Endothelial cell of umbilical vein (primary cell): ENCODE results near the gene COL15A1. TPM values are rescaled to one million over a fixed set of nuclear protein-coding genes. Genes with fewer than 3 reads are reported as not detected.

Source experiments
- BruUV-seq: library from RNA; stranded (reverse); fragments of 400-500 nt; replicated peaks from 2 replicates; lab custom pipeline; 2021; lab: Mats Ljungman, UMichigan
- CTCF ChIA-PET: fragments of 300-600, 350-600 bp; sonication (Branson Sonifier 250); formaldehyde crosslinking; loops from one replicate; lab custom pipeline; 2021; ENCODE audit warnings: antibody characterized with exemption, inconsistent platforms; lab: Charles Lee
- POLR2A ChIA-PET: fragments of 300-600, 350-600 bp; sonication (Branson Sonifier 250); formaldehyde crosslinking; loops from one replicate; lab custom pipeline; 2021; ENCODE audit warnings: antibody characterized with exemption, inconsistent platforms; lab: Charles Lee
- DNase-seq: peaks from one replicate; pipeline ENCODE4 v3.0.0-alpha.2; 2011; ENCODE audit warnings: low read depth, low spot score
- FAIRE-seq: peaks from 2 replicates; lab custom pipeline; 2011; peaks lifted over from hg19 to GRCh38; lab: Jason Lieb, UNC
- H2AFZ ChIP-seq: 2 replicates; pipeline ENCODE4 v1.6.0; 2012; ENCODE audit warnings: low read depth, low read length, control low read depth, inconsistent platforms
- H3K27ac ChIP-seq: 2 replicates; pipeline ENCODE4 v1.5.1; 2011; ENCODE audit warnings: low read depth, mild to moderate bottlenecking, control low read depth, low read length, moderate library complexity; ENCODE audit not compliant: insufficient read depth
- H3K27me3 ChIP-seq, 2 experiments: 2 replicates each; pipeline versions ENCODE4 v1.6.0 to v1.6.1; 2011; ENCODE audit warnings: low read length in 2 of 2, mixed read lengths in 1 of 2; ENCODE audit not compliant: control insufficient read depth in 2 of 2, insufficient read depth in 2 of 2
- H3K36me3 ChIP-seq, 2 experiments: 2 replicates in 1 of 2; 3 replicates in 1 of 2; pipeline ENCODE4 v1.5.1; 2011; ENCODE audit warnings: low read length in 2 of 2, mild to moderate bottlenecking in 1 of 2, moderate library complexity in 1 of 2; ENCODE audit not compliant: control insufficient read depth in 2 of 2, insufficient read depth in 2 of 2; ENCODE audit errors: extremely low read depth in 1 of 2
- H3K4me1 ChIP-seq: 3 replicates; pipeline ENCODE4 v1.5.1; 2011; ENCODE audit warnings: mild to moderate bottlenecking, low read length; ENCODE audit not compliant: control insufficient read depth, insufficient read depth; ENCODE audit errors: extremely low read depth
- H3K4me2 ChIP-seq: 2 replicates; pipeline ENCODE4 v1.6.1; 2011; ENCODE audit warnings: low read length, control low read depth, mixed read lengths; ENCODE audit not compliant: insufficient read depth
- H3K4me3 ChIP-seq, 3 experiments: fragments of 200-600 bp in 1 of 3; sonication (generic), shearing (Covaris generic) in 1 of 3; replicated peaks in 1 of 3; 2 replicates each; pipeline ENCODE4 v1.5.1; 2011 to 2016; ENCODE audit warnings: control low read depth in 3 of 3, low read length in 3 of 3, mild to moderate bottlenecking in 2 of 3, inconsistent platforms in 1 of 3, low read depth in 1 of 3, moderate library complexity in 1 of 3; ENCODE audit not compliant: insufficient read depth in 1 of 3
- H3K79me2 ChIP-seq: 2 replicates; pipeline ENCODE4 v1.6.0; 2012; ENCODE audit warnings: low read length, inconsistent platforms; ENCODE audit not compliant: control insufficient read depth, insufficient read depth
- H3K9ac ChIP-seq: replicated peaks from 2 replicates; pipeline ENCODE3; 2011; ENCODE audit warnings: low read length, control low read depth; ENCODE audit not compliant: insufficient read depth; ENCODE audit errors: extremely low read depth
- H3K9me1 ChIP-seq: replicated peaks from 3 replicates; pipeline ENCODE4 v1.6.0; 2011; ENCODE audit warnings: mild to moderate bottlenecking, low read length; ENCODE audit not compliant: control insufficient read depth, insufficient read depth; ENCODE audit errors: extremely low read depth
- H3K9me3 ChIP-seq: replicated peaks from 2 replicates; pipeline ENCODE4 v1.5.1; 2012; ENCODE audit warnings: low read length, inconsistent platforms; ENCODE audit not compliant: control insufficient read depth, insufficient read depth
- H4K20me1 ChIP-seq: replicated peaks from 2 replicates; pipeline ENCODE3; 2011; ENCODE audit warnings: mild to moderate bottlenecking, low read length; ENCODE audit not compliant: control insufficient read depth, insufficient read depth; ENCODE audit errors: extremely low read depth
- EZH2 ChIP-seq: IDR thresholded peaks from 2 replicates; pipeline ENCODE4 v1.6.1; 2012; ENCODE audit warnings: borderline replicate concordance, low read depth, mild to moderate bottlenecking, moderate library complexity, low read length, inconsistent platforms; ENCODE audit not compliant: severe bottlenecking
- FOS ChIP-seq: IDR thresholded peaks from 2 replicates; pipeline ENCODE4 v1.6.1; 2011; ENCODE audit warnings: mild to moderate bottlenecking, low read length, moderate library complexity, borderline replicate concordance; ENCODE audit not compliant: insufficient read depth
- GATA2 ChIP-seq: IDR thresholded peaks from 2 replicates; pipeline ENCODE4 v1.7.0; 2011; ENCODE audit warnings: low read depth, mild to moderate bottlenecking, moderate library complexity, mixed read lengths, low read length; ENCODE audit not compliant: insufficient read length, insufficient read depth
- JUN ChIP-seq: IDR thresholded peaks from 2 replicates; pipeline ENCODE4 v1.6.1; 2011; ENCODE audit warnings: borderline replicate concordance, low read depth; ENCODE audit not compliant: insufficient read length, insufficient read depth
- MYC ChIP-seq: IDR thresholded peaks from one replicate; pipeline ENCODE4 v1.6.1; 2011; ENCODE audit warnings: mild to moderate bottlenecking, low read depth, low read length
- POLR2A ChIP-seq: IDR thresholded peaks from 2 replicates; pipeline ENCODE4 v1.6.1; 2012; ENCODE audit warnings: low read depth, mild to moderate bottlenecking, control low read depth, low read length
- POLR2AphosphoS5 ChIP-seq: IDR thresholded peaks from 2 replicates; pipeline ENCODE4 v1.6.1; 2012; ENCODE audit warnings: low read depth, mild to moderate bottlenecking, control low read depth, low read length, moderate library complexity; ENCODE audit not compliant: insufficient read depth
- dilution Hi-C: fragments of 300-500 bp; cut with MboI; formaldehyde crosslinking; loops from one replicate; pipeline ENCODE4 v1.15.0; 2019; ENCODE audit warnings: low sequenced_read_pairs; ENCODE audit not compliant: extremely low pct_ligation_motif_present
- intact Hi-C: fragments of 100-400 bp; cut with micrococcal nuclease; formaldehyde crosslinking; loops from one replicate; pipeline ENCODE4 v1.10.0; 2022
- polyA plus RNA-seq, 4 experiments: library from polyadenylated mRNA; depleted of rRNA in 3 of 4; stranded (reverse) in 3 of 4; unstranded in 1 of 4; fragments of >200 nt; gene quantifications; 2 replicates each; pipeline versions ENCODE4 v1.2.1 to v1.2.3, GENCODE V29; 2011 to 2012; ENCODE audit warnings: missing spikeins in 1 of 4
- total RNA-seq: library from RNA; stranded (reverse); gene quantifications from 2 replicates; pipeline ENCODE4 v1.2.3, GENCODE V29; 2021
- TF ChIP-seq, protein P1 (sequence below), 2 donors: IDR thresholded peaks; 1 replicate in 1 of 2; 2 replicates in 1 of 2; pipeline ENCODE4 v1.5.1; 2011; ENCODE audit warnings: low read length in 2 of 2, mild to moderate bottlenecking in 2 of 2, moderate library complexity in 2 of 2, control low read depth in 1 of 2, inconsistent platforms in 1 of 2, low read depth in 1 of 2; ENCODE audit not compliant: insufficient read depth in 1 of 2; ENCODE audit errors: extremely low read depth in 1 of 2
- TF ChIP-seq, protein P2 (sequence below): IDR thresholded peaks from 2 replicates; pipeline ENCODE4 v1.6.1; 2011; ENCODE audit not compliant: insufficient read depth, insufficient read length

COL15A1 gene
- total and polyA plus RNA-seq, 2 donors (not counting 3 experiments of a cell fraction or from before 2014, with no cell fraction given) = not detected

DNA sequence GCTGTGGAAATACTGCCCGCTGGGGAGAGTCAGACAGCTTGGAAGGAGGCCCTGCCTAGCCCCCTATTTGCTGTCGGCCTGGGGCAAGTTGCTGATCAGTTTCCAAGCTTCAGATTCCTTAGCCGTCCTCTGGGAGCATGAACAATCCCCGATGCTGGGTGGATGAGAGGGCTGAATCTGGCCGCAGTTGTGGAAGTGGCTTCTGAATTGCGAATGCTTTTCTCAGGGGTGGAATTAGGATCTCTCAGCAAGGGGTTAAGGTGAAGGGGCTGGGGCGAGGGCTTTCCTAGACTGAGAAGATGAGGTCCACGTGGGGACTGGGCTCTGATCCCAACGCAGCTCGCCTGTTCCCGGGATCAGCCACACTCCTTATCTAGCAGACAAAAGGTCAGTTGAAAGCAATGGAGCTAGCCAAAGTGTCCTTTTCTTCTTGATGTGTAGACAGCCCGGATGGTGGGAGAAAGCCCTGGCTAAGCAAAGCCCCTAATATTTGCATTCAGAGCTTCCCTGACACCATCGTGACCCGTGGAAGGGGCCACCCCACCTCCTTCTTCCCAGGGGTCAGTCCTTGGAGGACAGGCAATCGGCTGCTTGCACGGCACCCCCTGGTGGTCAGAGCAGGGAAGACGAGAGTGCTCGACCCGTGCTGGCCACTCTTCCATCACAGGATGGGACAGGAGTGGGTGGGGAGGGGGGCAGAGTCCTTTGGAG, 54.9 kb downstream of the COL15A1 start:
- H3K27ac ChIP-seq = no peak overlapping the region
- no TSS peak for BruUV-seq
- no peaks in the 10 kb centered on the region for H3K9me1 ChIP-seq
- H3K9me3 ChIP-seq = no peaks in the 10 kb centered on the region
- no peak overlapping the region for H3K4me3 ChIP-seq
- H3K27me3 ChIP-seq = peaks cover 0 to 10% of the 10 kb centered on the region in 2 experiments
- no peaks in the 10 kb centered on the region for H3K79me2 ChIP-seq
- no peaks in the 10 kb centered on the region for H3K4me1 ChIP-seq
- H2AFZ ChIP-seq = no peak overlapping the region
- dilution Hi-C loops = no loop called here
- POLR2A ChIA-PET = no interaction called here
- no peak overlapping the region for H3K4me2 ChIP-seq
- no peaks in the 10 kb centered on the region for H3K36me3 ChIP-seq
- intact Hi-C loops = loop anchor here (1.0 to 2.0 kb wide), 4 partner anchors 23 to 684 kb away; no protein-coding TSS in a partner anchor
- H3K9ac ChIP-seq = no peak overlapping the region
- DNase-seq (peak; percentile 50), FAIRE-seq (no peak)
- CTCF ChIA-PET = interaction anchor here (0.7 to 7.5 kb wide), 22 partner anchors 9 to 193 kb away, joined by 3 to 181 read pairs (median 4); partner anchors contain the start of gene TGFBR1
- no peaks in the 10 kb centered on the region for H4K20me1 ChIP-seq
- TF ChIP-seq, protein P1, sequence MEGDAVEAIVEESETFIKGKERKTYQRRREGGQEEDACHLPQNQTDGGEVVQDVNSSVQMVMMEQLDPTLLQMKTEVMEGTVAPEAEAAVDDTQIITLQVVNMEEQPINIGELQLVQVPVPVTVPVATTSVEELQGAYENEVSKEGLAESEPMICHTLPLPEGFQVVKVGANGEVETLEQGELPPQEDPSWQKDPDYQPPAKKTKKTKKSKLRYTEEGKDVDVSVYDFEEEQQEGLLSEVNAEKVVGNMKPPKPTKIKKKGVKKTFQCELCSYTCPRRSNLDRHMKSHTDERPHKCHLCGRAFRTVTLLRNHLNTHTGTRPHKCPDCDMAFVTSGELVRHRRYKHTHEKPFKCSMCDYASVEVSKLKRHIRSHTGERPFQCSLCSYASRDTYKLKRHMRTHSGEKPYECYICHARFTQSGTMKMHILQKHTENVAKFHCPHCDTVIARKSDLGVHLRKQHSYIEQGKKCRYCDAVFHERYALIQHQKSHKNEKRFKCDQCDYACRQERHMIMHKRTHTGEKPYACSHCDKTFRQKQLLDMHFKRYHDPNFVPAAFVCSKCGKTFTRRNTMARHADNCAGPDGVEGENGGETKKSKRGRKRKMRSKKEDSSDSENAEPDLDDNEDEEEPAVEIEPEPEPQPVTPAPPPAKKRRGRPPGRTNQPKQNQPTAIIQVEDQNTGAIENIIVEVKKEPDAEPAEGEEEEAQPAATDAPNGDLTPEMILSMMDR (IDR thresholded peaks at IDR 0.05; ENCODE audit: extremely low read depth in 1 of 2, insufficient read depth in 1 of 2, low read depth in 1 of 2, low read length in 2 of 2) = peak; percentile 77 to 90
- TF ChIP-seq POLR2A = no peak

DNA sequence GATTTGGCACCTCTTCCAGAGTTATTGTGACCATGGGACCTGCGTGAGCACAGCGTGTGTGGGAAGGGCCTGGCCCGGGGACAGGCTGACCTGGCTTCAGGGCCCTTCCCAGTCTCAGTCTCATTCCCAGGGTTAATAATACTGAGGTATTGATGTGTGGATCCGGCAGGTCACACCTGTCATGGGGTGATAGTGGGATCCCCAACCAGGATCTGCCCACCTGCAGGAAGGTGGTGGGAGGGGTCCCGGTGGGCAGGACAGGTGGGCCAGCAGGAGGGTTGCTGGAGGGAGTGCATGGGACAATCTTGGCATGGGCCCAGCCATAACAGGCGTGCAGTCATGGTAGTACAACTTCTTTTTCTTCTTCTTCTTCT, 55.4 kb downstream of the COL15A1 start:
- Histone ChIP-seq H3K9me3 (no peaks in the 10 kb centered on the region), H3K4me3 (no peak overlapping the region), H3K4me1 (no peaks in the 10 kb centered on the region), H3K4me2 (no peak overlapping the region), H3K79me2 (no peaks in the 10 kb centered on the region), H4K20me1 (no peaks in the 10 kb centered on the region), H3K27me3 (peaks cover 0 to 10% of the 10 kb centered on the region in 2 experiments), H3K27ac (no peak overlapping the region), H3K36me3 (no peaks in the 10 kb centered on the region), H3K9ac (no peak overlapping the region), H2AFZ (no peak overlapping the region), H3K9me1 (no peaks in the 10 kb centered on the region)
- BruUV-seq = no TSS peak
- POLR2A ChIA-PET = no interaction called here
- CTCF ChIA-PET = interaction anchor here (0.7 to 7.5 kb wide), 24 partner anchors 8 to 193 kb away, joined by 3 to 181 read pairs (median 4); partner anchors contain the start of gene TGFBR1
- no peak for DNase-seq
- no peak for TF ChIP-seq MYC
- no peak for TF ChIP-seq GATA2
- TF ChIP-seq JUN = no peak
- no peak for TF ChIP-seq POLR2A
- no peak for TF ChIP-seq FOS
- TF ChIP-seq POLR2AphosphoS5 = no peak
- TF ChIP-seq, protein P1 (IDR thresholded peaks at IDR 0.05; ENCODE audit: extremely low read depth in 1 of 2, insufficient read depth in 1 of 2, low read depth in 1 of 2, low read length in 2 of 2) = no peak
- TF ChIP-seq EZH2 = no peak
- TF ChIP-seq, protein P2, sequence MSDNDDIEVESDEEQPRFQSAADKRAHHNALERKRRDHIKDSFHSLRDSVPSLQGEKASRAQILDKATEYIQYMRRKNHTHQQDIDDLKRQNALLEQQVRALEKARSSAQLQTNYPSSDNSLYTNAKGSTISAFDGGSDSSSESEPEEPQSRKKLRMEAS = no peak
- intact Hi-C loops = loop anchor here (1.0 to 2.0 kb wide), 4 partner anchors 24 to 684 kb away; no protein-coding TSS in a partner anchor
- peak; percentile 38 for FAIRE-seq
- dilution Hi-C loops = no loop called here
